Choroid plexus epithelial cell (primary cell): Measurements from ENCODE around the gene MRPL48.
A peak's percentile ranks its signal among the peaks of the same experiment; 100 is the strongest.

Experiments
- DNase-seq: peaks from one replicate; pipeline ENCODE4 v3.0.0-alpha.2; 2010; ENCODE audit warnings: low read depth
- H3K4me3 ChIP-seq: 2 replicates; pipeline ENCODE4 v1.5.1; 2011; ENCODE audit warnings: low read depth, mild to moderate bottlenecking, control low read depth, low read length, moderate library complexity
- CTCF ChIP-seq: conservative IDR thresholded peaks from 2 replicates; pipeline ENCODE4 v1.5.1; 2011; ENCODE audit warnings: low read depth, mild to moderate bottlenecking, control low read depth, inconsistent platforms, low read length, moderate library complexity

The MRPL48 gene

GRCh38 chr11:73860202-73860601 is 72.5 kb downstream of the MRPL48 start:
- H3K4me3 ChIP-seq: no peak overlapping the region
- no peak for DNase-seq
- TF ChIP-seq CTCF: no peak

- DNase-seq: peak; percentile 32
- TF ChIP-seq CTCF: no peak
- H3K4me3 ChIP-seq: no peak overlapping the region
Observed at GRCh38 chr11:73862986-73863385, 75.3 kb downstream of the MRPL48 start.

GRCh38 chr11:73866095-73866579 is 78.5 kb downstream of the MRPL48 start:
- H3K4me3 ChIP-seq: no peak overlapping the region
- peak; percentile 40 for DNase-seq
- no peak for TF ChIP-seq CTCF

GRCh38 chr11:73866586-73866996 is 78.9 kb downstream of the MRPL48 start:
- TF ChIP-seq CTCF: no peak
- DNase-seq: peak; percentile 91
- no peak overlapping the region for H3K4me3 ChIP-seq

GRCh38 chr11:73869332-73869949 is 81.8 kb downstream of the MRPL48 start:
- H3K4me3 ChIP-seq: no peak overlapping the region
- peak; percentile 12 for DNase-seq
- TF ChIP-seq CTCF: no peak

- TF ChIP-seq CTCF: no peak
- DNase-seq: no peak
- H3K4me3 ChIP-seq: no peak overlapping the region
Observed at GRCh38 chr11:73870261-73870660, 82.6 kb downstream of the MRPL48 start.

GRCh38 chr11:73872749-73873357 is 85.2 kb downstream of the MRPL48 start:
- TF ChIP-seq CTCF: no peak
- no peak overlapping the region for H3K4me3 ChIP-seq
- DNase-seq: no peak
